H1 (cell line): ENCODE results near the gene TIMELESS.

Experiments used
- CBX5 ChIP-seq: fragments of 300-800, 300-1000 bp; sonication (generic); IDR thresholded peaks from 2 replicates; pipeline ENCODE4 v1.7.1; 2016; ENCODE audit warnings: antibody characterized with exemption, low read length, low read depth
- CTCF ChIP-seq, 3 experiments: IDR thresholded peaks; 1 replicate in 2 of 3; 2 replicates in 1 of 3; pipeline versions ENCODE4 v1.5.1 to v1.6.1; 2011; ENCODE audit warnings: low read length in 3 of 3, mild to moderate bottlenecking in 3 of 3, inconsistent platforms in 2 of 3, low read depth in 1 of 3, moderate library complexity in 1 of 3; ENCODE audit not compliant: insufficient read depth in 1 of 3; ENCODE audit errors: control extremely low read depth in 1 of 3
- GABPA ChIP-seq: IDR thresholded peaks from 2 replicates; pipeline ENCODE4 v1.6.1; 2011; ENCODE audit warnings: mild to moderate bottlenecking, low read length, moderate library complexity, borderline replicate concordance; ENCODE audit not compliant: insufficient read depth
- JUND ChIP-seq: IDR thresholded peaks from 2 replicates; pipeline ENCODE4 v1.6.1; 2011; ENCODE audit warnings: mild to moderate bottlenecking, improper control_type of control experiment, low read length
- POLR2A ChIP-seq, 2 experiments: IDR thresholded peaks; 1 replicate in 1 of 2; 2 replicates in 1 of 2; pipeline ENCODE4 v1.6.1; 2011; ENCODE audit warnings: low read depth in 2 of 2, low read length in 2 of 2, mild to moderate bottlenecking in 2 of 2; ENCODE audit errors: control extremely low read depth in 1 of 2
- RAD21 ChIP-seq, 2 experiments: IDR thresholded peaks in 1 of 2; conservative IDR thresholded peaks in 1 of 2; 2 replicates each; pipeline ENCODE4 v1.6.1; 2011; ENCODE audit warnings: low read depth in 2 of 2, low read length in 2 of 2, improper control_type of control experiment in 1 of 2, inconsistent platforms in 1 of 2, mild to moderate bottlenecking in 1 of 2, moderate library complexity in 1 of 2
- RBBP5 ChIP-seq: IDR thresholded peaks from 2 replicates; pipeline ENCODE4 v1.7.1; 2012; ENCODE audit warnings: low read depth, mild to moderate bottlenecking, inconsistent platforms, low read length, moderate library complexity, borderline replicate concordance
- RXRA ChIP-seq: IDR thresholded peaks from 2 replicates; pipeline ENCODE4 v1.6.1; 2011; ENCODE audit warnings: low read depth, mild to moderate bottlenecking, low read length, moderate library complexity; ENCODE audit not compliant: insufficient read depth
- SUZ12 ChIP-seq: fragments of 200-600 bp; sonication (generic); IDR thresholded peaks from 2 replicates; pipeline ENCODE4 v1.6.1; 2012; ENCODE audit warnings: mild to moderate bottlenecking, inconsistent platforms, low read length, moderate library complexity, mixed read lengths
- YY1 ChIP-seq: IDR thresholded peaks from 2 replicates; pipeline ENCODE4 v1.6.1; 2011; ENCODE audit warnings: low read depth, mild to moderate bottlenecking, low read length
- ZNF274 ChIP-seq: IDR thresholded peaks from 2 replicates; pipeline ENCODE4 v1.7.0; 2012; ENCODE audit warnings: low read length, borderline replicate concordance; ENCODE audit errors: extremely low read depth

GRCh38 chr12:56420411-56420810 lies 28.8 kb downstream of the TIMELESS start:
- TF ChIP-seq CTCF (IDR thresholded peaks at IDR 0.05; ENCODE audit: control extremely low read depth in 1 of 3, insufficient read depth in 1 of 3, low read depth in 1 of 3, low read length in 3 of 3): no peak
- TF ChIP-seq GABPA: no peak
- TF ChIP-seq RBBP5: no peak
- no peak for TF ChIP-seq JUND
- TF ChIP-seq SUZ12: no peak
- TF ChIP-seq RXRA: no peak
- TF ChIP-seq YY1: no peak
- TF ChIP-seq POLR2A (IDR thresholded peaks at IDR 0.05; ENCODE audit: control extremely low read depth in 1 of 2, low read depth in 2 of 2, low read length in 2 of 2): no peak
- no peak for TF ChIP-seq ZNF274
- TF ChIP-seq RAD21 (IDR thresholded peaks at IDR 0.05 in 1 of 2, conservative IDR thresholded peaks at IDR 0.05 in 1 of 2; ENCODE audit: low read depth in 2 of 2, low read length in 2 of 2): no peak
- no peak for TF ChIP-seq CBX5
